ENCODE data around the gene KCNIP4.

GRCh38 chr4:21716531-21716930 lies 232.0 kb downstream of the KCNIP4 start:
- TF ChIP-seq POLR2A (IDR thresholded peaks at IDR 0.05) (no peak), CTCF (IDR thresholded peaks at IDR 0.05) (no peak), POLR2AphosphoS5 (IDR thresholded peaks at IDR 0.05) (no peak)
